HepG2 (cell line): ENCODE results near the gene CARD16. TPM values are rescaled to one million over a fixed set of nuclear protein-coding genes. Genes with fewer than 3 reads are reported as not detected.

Source experiments
- ARID4A ChIP-seq: sonication (generic); formaldehyde crosslinking; IDR thresholded peaks from 2 replicates; pipeline ENCODE4 v1.5.0; 2020; ENCODE audit warnings: mild to moderate bottlenecking, missing genetic modification reagents, borderline replicate concordance
- CREM ChIP-seq, 2 experiments: sonication (generic) in 1 of 2; formaldehyde crosslinking in 1 of 2; IDR thresholded peaks; 2 replicates each; pipeline versions ENCODE4 v1.4.0 to v1.6.1; 2016 to 2020; ENCODE audit warnings: antibody characterized with exemption in 1 of 2, mild to moderate bottlenecking in 1 of 2, missing genetic modification reagents in 1 of 2
- EP300 ChIP-seq, 3 experiments: sonication (generic) in 1 of 3; formaldehyde crosslinking in 1 of 3; IDR thresholded peaks; 2 replicates each; pipeline versions ENCODE4 v1.5.1 to v1.6.1; 2011 to 2020; ENCODE audit warnings: low read depth in 2 of 3, low read length in 2 of 3, borderline replicate concordance in 1 of 3, improper control_type of control experiment in 1 of 3, mild to moderate bottlenecking in 1 of 3, missing genetic modification reagents in 1 of 3, moderate library complexity in 1 of 3
- GATAD2A ChIP-seq: IDR thresholded peaks from 2 replicates; pipeline ENCODE4 v1.6.1; 2016
- HOMEZ ChIP-seq: IDR thresholded peaks from 2 replicates; pipeline ENCODE4 v1.6.1; 2016; ENCODE audit warnings: low read depth
- KDM5A ChIP-seq: fragments of 200-600 bp; sonication (generic); IDR thresholded peaks from 2 replicates; pipeline ENCODE4 v1.7.0; 2018; ENCODE audit warnings: antibody characterized with exemption, mild to moderate bottlenecking, low read length, borderline replicate concordance
- NRL ChIP-seq: sonication (generic); formaldehyde crosslinking; IDR thresholded peaks from 2 replicates; pipeline ENCODE4 v1.5.0; 2020; ENCODE audit warnings: missing genetic modification reagents, mild to moderate bottlenecking, moderate library complexity, borderline replicate concordance
- ONECUT2 ChIP-seq: sonication (generic); formaldehyde crosslinking; IDR thresholded peaks from 2 replicates; pipeline ENCODE4 v1.4.0; 2020; ENCODE audit warnings: missing genetic modification reagents
- TCF7 ChIP-seq: sonication (generic); IDR thresholded peaks from 2 replicates; pipeline ENCODE4 v1.6.1; 2016; ENCODE audit warnings: antibody characterized with exemption, low read depth
- ZNF407 ChIP-seq: sonication (generic); formaldehyde crosslinking; IDR thresholded peaks from one replicate; pipeline ENCODE4 v1.5.1; 2020; ENCODE audit warnings: mild to moderate bottlenecking, missing genetic modification reagents; ENCODE audit errors: not compliant biosample characterization
- ZNF691 ChIP-seq: sonication (generic); formaldehyde crosslinking; IDR thresholded peaks from 2 replicates; pipeline ENCODE4 v1.4.0; 2020; ENCODE audit warnings: missing genetic modification reagents, low read depth, mild to moderate bottlenecking, borderline replicate concordance
- ZNF713 ChIP-seq: sonication (generic); formaldehyde crosslinking; IDR thresholded peaks from 2 replicates; pipeline ENCODE4 v1.4.0; 2020; ENCODE audit warnings: mild to moderate bottlenecking, missing genetic modification reagents
- ZNF781 ChIP-seq: sonication (generic); formaldehyde crosslinking; IDR thresholded peaks from 2 replicates; pipeline ENCODE4 v1.5.1; 2020; ENCODE audit warnings: borderline replicate concordance, mild to moderate bottlenecking, missing genetic modification reagents; ENCODE audit errors: not compliant biosample characterization
- polyA plus RNA-seq, 8 experiments: library from polyadenylated mRNA; depleted of rRNA in 3 of 8; stranded (reverse) in 7 of 8; unstranded in 1 of 8; fragments of >200 nt; fragmentation: Illumina TruSeq in 4 of 8; extraction: Trizol in 4 of 8; gene quantifications; 2 replicates each; pipeline versions ENCODE4 v1.2.1 to v1.2.3, GENCODE V29; 2011 to 2016; ENCODE audit warnings: low read depth in 4 of 8, missing spikeins in 1 of 8, mixed read lengths in 1 of 8; ENCODE audit not compliant: insufficient read depth in 1 of 8
- total RNA-seq, 5 experiments: library from RNA; depleted of rRNA; stranded (reverse); fragments of >200 nt; fragmentation: Illumina TruSeq; extraction: Trizol; gene quantifications; 2 replicates each; pipeline ENCODE4 v1.2.3, GENCODE V29; 2016; ENCODE audit warnings: low read depth in 1 of 5

The CARD16 gene
- total and polyA plus RNA-seq, 2 of the 13 experiments (the other 11 are each of a cell fraction or from before 2014, with no cell fraction given), result 0.34 TPM; not detected in 1

- TF ChIP-seq ZNF407 (CRISPR knock-in tag), result no peak
- TF ChIP-seq HOMEZ (CRISPR knock-in tag), result 0 out of 2 replicates have a peak, but pooled peaks have one; percentile 11
- no peak for TF ChIP-seq ZNF781 (CRISPR knock-in tag)
- peak in 1 of 2 experiments; percentile 80; a peak in 2 of 4 replicates for TF ChIP-seq EP300 (IDR thresholded peaks at IDR 0.05; ENCODE audit: low read depth in 2 of 2, low read length in 2 of 2)
- no peak for TF ChIP-seq EP300 (CRISPR knock-in tag; IDR thresholded peaks at IDR 0.05; ENCODE audit: borderline replicate concordance)
- no peak for TF ChIP-seq ARID4A (CRISPR knock-in tag)
- TF ChIP-seq TCF7, result peak; percentile 46
- TF ChIP-seq CREM (IDR thresholded peaks at IDR 0.05), result peak; percentile 48; the same call in 1 of the 2 replicates
- TF ChIP-seq CREM (CRISPR knock-in tag; IDR thresholded peaks at IDR 0.05), result no peak
- no peak for TF ChIP-seq KDM5A
- no peak for TF ChIP-seq ZNF713 (CRISPR knock-in tag)
- peak; percentile 81 for TF ChIP-seq GATAD2A (CRISPR knock-in tag)
- TF ChIP-seq NRL, result no peak
- TF ChIP-seq ONECUT2, result peak; percentile 93
- no peak for TF ChIP-seq ZNF691
Observed at GRCh38 chr11:105057432-105057831, 12.3 kb upstream of the CARD16 start (continued).
